T-helper 17 cell (primary cell): ENCODE measurements around the gene ABCC10. TPM values are rescaled to one million over a fixed set of nuclear protein-coding genes. Genes with fewer than 3 reads are reported as not detected.

ENCODE experiments used
- total RNA-seq, 4 donors: library from RNA in 2 of 4; stranded (reverse) in 2 of 4; gene quantifications; one replicate each; pipeline ENCODE4 v1.2.3 and lab custom pipeline; 2022 to 2026

The ABCC10 gene
- total RNA-seq, 2 donors from 2014 or later, result 51.0 to 70.7 TPM

Other genes with a start within 250 kb of the ABCC10 start
- 10 to 100 TPM; 73.9 to 78.0 TPM for gene CUL9, start 245.3 kb upstream of the ABCC10 start, total RNA-seq
- 10 to 100 TPM; 32.3 to 35.0 TPM for gene DNPH1, start 198.1 kb upstream of the ABCC10 start, total RNA-seq
- gene TTBK1, start 184.1 kb upstream of the ABCC10 start, total RNA-seq, result under 1 TPM; 0.05 to 0.16 TPM
- gene SLC22A7, start 129.3 kb upstream of the ABCC10 start, total RNA-seq, result not detected
- gene CRIP3, start 118.7 kb upstream of the ABCC10 start, total RNA-seq, result 1 to 10 TPM; 1.3 to 2.1 TPM
- 10 to 100 TPM; 22.5 to 24.0 TPM for gene ZNF318, start 57.9 kb upstream of the ABCC10 start, total RNA-seq
- gene DLK2, start 28.0 kb downstream of the ABCC10 start, total RNA-seq, result under 1 TPM; 0.25 to 0.89 TPM
- gene TJAP1, start 50.0 kb downstream of the ABCC10 start, total RNA-seq, result 10 to 100 TPM; 33.2 to 36.3 TPM
- gene LRRC73, start 82.8 kb downstream of the ABCC10 start, total RNA-seq, result under 1 TPM; 0.37 TPM
- 10 to 100 TPM; 50.5 to 55.9 TPM for gene YIPF3, start 89.4 kb downstream of the ABCC10 start, total RNA-seq
- 10 to 100 TPM; 51.6 to 54.9 TPM for gene POLR1C, start 89.5 kb downstream of the ABCC10 start, total RNA-seq
- 10 to 100 TPM; 38.3 to 48.6 TPM for gene XPO5, start 148.5 kb downstream of the ABCC10 start, total RNA-seq
- 10 to 100 TPM; 13.0 to 13.3 TPM for gene POLH, start 148.6 kb downstream of the ABCC10 start, total RNA-seq
- gene GTPBP2, start 201.7 kb downstream of the ABCC10 start, total RNA-seq, result 10 to 100 TPM; 49.3 to 65.3 TPM
- gene MAD2L1BP, start 208.3 kb downstream of the ABCC10 start, total RNA-seq, result 10 to 100 TPM; 17.1 to 30.5 TPM
- under 1 TPM in 1 of 2 donors, not detected in 1; 0.29 TPM for gene RSPH9, start 217.5 kb downstream of the ABCC10 start, total RNA-seq